Mucosa of stomach (tissue), 1 donor: Measurements from ENCODE around the gene HOXA5.

Source experiments
- H3K27me3 ChIP-seq: one replicate; pipeline ENCODE4 v1.7.0; 2013; ENCODE audit warnings: mild to moderate bottlenecking, low read length; ENCODE audit not compliant: control insufficient read depth, insufficient read depth
- H3K36me3 ChIP-seq: one replicate; pipeline ENCODE4 v1.7.0; 2013; ENCODE audit warnings: low read length; ENCODE audit not compliant: control insufficient read depth, insufficient read depth
- H3K4me1 ChIP-seq: one replicate; pipeline ENCODE4 v1.7.0; 2013; ENCODE audit warnings: mild to moderate bottlenecking, low read length; ENCODE audit not compliant: control insufficient read depth, insufficient read depth
- H3K4me3 ChIP-seq: one replicate; pipeline ENCODE4 v1.7.0; 2013; ENCODE audit warnings: low read length
- H3K9ac ChIP-seq: one replicate; pipeline ENCODE4 v1.7.0; 2013; ENCODE audit warnings: mild to moderate bottlenecking, low read length, moderate library complexity
- H3K9me3 ChIP-seq: one replicate; pipeline ENCODE4 v1.7.0; 2013; ENCODE audit warnings: mild to moderate bottlenecking, low read length, moderate library complexity; ENCODE audit not compliant: control insufficient read depth
- donor health status: Pancreatic carcinoma.

Gene HOXA5

DNA sequence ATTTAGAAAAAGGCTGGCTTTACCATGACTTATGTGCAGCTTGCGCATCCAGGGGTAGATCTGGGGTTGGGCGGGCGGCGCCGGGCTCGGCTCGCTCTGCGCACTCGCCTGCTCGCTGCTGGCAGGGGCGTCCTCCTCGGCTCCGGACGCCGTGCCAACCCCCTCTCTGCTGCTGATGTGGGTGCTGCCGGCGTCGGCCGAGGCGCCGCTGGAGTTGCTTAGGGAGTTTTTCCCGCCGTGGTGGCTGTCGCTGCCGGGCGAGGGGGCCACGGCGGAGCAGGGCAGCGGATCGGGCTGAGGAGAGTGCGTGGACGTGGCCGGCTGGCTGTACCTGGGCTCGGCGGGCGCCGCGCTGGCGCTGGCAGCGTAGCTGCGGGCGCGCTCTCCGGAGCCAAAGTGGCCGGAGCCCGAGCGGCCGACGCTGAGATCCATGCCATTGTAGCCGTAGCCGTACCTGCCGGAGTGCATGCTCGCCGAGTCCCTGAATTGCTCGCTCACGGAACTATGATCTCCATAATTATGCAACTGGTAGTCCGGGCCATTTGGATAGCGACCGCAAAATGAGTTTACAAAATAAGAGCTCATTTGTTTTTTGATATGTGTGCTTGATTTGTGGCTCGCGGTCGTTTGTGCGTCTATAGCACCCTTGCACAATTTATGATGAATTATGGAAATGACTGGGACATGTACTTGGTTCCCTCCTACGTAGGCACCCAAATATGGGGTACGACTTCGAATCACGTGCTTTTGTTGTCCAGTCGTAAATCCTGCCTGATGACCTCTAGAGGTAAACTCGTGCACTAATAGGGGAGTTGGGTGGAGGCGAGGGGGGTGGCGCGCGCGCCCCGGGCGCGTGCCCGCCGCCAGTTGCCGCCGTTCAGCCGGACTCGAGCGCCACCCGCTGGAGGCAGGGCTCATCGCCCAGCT lies at the start of gene HOXA5:
TSS of gene HOXA5 (minus strand) at position 659 of the 927 bp plus-strand sequence. CDS start at position 585, 74 bp downstream.
- Histone ChIP-seq H3K27me3 (peaks cover 49% of the 10 kb centered on the region), H3K9ac (peak within 1 kb of the TSS; percentile 83), H3K4me1 (peaks cover 17% of the 10 kb centered on the region)

DNA sequence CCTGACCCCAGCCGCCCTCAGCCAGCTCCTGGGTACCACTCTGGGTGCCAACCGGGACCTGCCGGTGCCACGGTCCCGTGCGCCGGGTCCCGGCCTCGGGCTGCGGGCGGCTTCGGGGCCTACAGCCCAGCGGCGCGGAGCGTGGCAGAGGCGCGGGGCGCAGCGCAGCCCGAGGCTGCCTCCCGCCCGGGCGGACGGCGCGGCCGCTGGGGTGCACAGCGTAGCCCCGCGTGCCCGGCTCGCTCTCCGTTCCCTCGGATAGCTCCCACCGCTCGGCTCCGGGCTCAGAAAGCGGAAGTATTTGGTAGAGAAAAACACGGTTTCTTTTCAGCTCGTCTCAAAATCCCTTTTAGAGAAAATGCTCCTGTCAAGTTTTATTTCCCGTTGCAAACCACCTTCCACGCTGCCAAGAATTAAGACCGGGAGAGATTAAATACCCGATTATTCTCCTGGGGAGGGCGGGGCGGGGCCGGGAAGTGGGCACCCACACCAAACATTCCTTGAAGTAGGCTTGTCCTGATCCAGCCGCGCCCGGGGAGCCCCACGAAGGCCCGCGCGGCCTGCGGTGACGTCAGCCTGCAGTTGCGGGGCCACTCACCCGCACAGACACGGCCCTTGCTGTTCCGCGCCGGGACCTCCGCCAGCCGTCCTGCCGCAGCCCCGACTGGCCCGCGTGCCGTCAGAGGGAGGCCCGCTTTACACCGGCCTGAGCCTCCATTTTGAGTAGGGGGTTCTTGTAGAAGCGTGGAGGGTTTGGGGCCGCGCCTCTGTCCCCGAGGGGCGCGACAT lies 49.3 kb upstream of the HOXA5 start:
- H3K4me3 ChIP-seq, result no peak overlapping the region
- H3K9ac ChIP-seq, result no peak overlapping the region
- H3K9me3 ChIP-seq, result no peaks in the 10 kb centered on the region
- H3K36me3 ChIP-seq, result no peaks in the 10 kb centered on the region
- peaks cover 23% of the 10 kb centered on the region for H3K4me1 ChIP-seq
- H3K27me3 ChIP-seq, result peaks cover 100% of the 10 kb centered on the region

More for the DNA sequence above, at the start of gene HOXA5:
- H3K9me3 ChIP-seq, result no peaks in the 10 kb centered on the region
- no peaks in the 10 kb centered on the region for H3K36me3 ChIP-seq
- H3K4me3 ChIP-seq, result peak within 1 kb of the TSS; percentile 78

DNA sequence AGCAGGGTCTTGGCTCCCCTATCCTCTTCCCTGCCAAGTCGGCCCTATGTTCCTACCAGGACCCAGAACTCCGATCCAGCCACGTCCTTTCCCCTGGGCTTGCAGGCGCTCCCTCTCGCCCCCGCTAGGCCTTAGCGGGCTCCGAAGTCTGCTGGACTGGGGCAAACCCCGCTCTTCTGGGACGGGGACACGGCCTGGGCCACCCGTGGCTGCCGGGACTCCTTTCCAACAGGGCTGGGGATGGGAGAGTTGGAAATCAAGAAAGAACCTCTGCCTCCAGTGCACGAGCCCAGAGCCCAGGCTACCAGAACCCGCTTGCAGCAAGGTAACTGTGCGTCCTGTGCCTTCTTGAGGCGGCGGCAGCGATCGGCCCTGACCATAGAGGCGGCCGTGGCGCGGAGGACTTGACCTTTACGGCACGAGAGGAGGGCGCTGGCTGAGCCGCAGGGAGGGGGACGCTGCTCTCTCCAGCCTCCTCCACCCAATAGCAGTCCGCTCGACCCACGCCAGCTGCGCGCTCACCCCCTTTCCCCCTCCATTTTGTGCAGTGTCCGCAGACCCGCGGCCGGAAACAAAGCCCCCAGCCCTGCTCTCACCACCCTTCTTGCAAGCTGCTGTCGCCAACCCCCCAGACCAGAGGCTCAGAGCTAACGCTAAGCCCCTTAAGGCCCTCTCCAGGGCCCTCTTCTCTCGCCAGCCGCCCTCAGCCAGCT lies 48.5 kb upstream of the HOXA5 start:
- no peaks in the 10 kb centered on the region for H3K9me3 ChIP-seq
- H3K9ac ChIP-seq, result no peak overlapping the region
- no peak overlapping the region for H3K4me3 ChIP-seq
- H3K36me3 ChIP-seq, result no peaks in the 10 kb centered on the region
- peaks cover 26% of the 10 kb centered on the region for H3K4me1 ChIP-seq
- peaks cover 100% of the 10 kb centered on the region for H3K27me3 ChIP-seq

DNA sequence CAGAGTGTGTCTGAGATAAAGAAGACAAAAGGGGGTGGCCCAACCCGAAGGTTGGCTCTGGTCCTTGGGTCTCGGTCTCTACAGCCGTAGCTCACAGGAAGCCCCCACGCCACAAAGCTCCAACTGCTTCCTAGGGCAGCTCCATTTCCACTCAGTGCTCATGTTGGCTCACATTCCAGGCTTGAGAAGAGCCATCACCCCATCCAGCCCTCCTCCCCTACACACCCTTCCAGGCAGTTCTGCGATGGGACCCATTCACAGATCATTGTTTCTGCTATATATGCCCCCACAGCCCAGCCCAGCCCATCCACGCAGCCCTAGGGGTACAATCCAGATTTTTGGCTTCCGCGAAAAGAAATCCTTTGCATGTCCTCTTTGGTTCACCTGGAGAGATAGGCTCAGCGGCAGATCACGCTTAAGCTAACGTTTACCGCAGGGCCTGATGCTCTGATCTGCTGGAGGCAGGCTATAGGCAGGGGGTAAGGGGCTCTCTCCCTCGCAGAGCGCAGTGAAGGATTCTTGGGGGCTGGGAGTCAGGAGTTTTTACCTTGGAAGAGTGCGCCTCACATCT lies 47.8 kb upstream of the HOXA5 start:
- Histone ChIP-seq H3K4me3 (no peak overlapping the region), H3K9me3 (no peaks in the 10 kb centered on the region), H3K4me1 (peaks cover 26% of the 10 kb centered on the region), H3K27me3 (peaks cover 99% of the 10 kb centered on the region), H3K36me3 (no peaks in the 10 kb centered on the region), H3K9ac (no peak overlapping the region)

DNA sequence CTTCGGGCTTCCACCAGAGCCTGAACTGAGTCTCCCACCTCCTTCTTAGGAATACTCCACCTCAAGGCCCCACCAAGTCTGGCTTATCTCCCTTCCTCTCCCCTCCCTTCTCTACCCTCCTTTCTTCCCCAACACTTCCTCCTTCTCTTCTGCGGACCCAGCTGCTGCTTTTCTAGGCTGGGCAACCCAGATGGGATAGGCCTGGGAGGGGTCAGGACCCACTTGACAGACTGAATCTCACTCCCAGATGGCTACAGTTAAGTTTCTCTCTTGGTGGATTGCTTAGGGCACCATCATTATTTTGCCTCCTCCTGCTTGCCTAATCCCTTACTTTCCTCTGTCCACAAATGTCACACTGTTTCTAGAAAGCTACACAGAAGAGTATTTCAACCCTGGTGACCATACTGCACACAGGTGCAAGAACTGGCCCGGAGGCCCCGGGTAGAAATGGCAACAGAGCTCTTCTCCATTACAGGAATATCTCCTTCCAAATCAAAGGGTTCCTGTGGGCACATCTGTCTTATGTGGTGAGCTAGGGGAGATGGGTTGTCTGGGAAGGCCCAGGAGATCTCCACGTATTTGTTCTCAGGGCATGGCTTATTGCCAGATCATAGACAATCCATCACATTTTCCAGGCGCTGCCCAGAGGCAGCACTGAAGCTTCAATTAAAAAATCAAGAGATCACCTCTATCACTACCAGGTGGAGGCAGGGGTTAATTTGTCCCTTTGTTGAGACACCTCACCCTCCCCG lies 46.7 kb upstream of the HOXA5 start:
- peaks cover 26% of the 10 kb centered on the region for H3K4me1 ChIP-seq
- no peak overlapping the region for H3K4me3 ChIP-seq
- no peaks in the 10 kb centered on the region for H3K36me3 ChIP-seq
- H3K9me3 ChIP-seq, result no peaks in the 10 kb centered on the region
- H3K9ac ChIP-seq, result no peak overlapping the region
- peaks cover 99% of the 10 kb centered on the region for H3K27me3 ChIP-seq

DNA sequence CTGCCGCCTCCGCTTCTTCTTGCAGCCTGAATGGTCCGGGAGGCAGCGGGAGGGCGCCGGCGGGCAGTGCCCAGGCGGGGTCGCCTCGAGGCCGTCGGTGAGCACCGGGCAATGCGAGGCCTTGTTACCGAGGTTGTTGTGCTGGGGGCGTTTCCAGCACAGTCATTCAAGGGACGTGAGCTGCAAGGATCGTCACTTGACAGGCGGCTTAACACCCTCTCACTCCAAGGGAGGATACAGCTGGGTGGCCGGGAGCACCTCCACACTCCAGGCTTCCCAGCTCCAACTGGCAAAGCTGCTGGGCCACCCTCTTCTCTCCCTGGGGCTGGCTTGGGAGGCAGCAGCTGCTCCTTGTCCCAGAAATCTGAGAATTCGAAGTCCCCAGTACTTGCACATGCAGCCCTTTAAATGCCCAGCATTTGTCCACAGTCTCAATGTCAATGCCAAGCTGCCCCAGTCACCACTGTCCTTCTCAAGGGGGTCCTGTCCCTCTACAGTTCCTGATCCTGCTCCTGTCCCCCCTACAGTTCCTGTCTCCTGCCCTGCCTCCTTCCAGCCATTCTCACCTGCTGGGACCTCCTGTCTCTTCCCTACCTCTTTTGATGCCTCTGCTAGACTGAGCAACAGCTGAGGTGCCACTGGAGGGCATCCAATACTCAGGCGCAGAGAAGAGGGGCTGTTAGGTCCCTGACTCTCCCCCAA lies 46.0 kb upstream of the HOXA5 start:
- Histone ChIP-seq H3K4me1 (peaks cover 33% of the 10 kb centered on the region), H3K27me3 (peaks cover 99% of the 10 kb centered on the region)

DNA sequence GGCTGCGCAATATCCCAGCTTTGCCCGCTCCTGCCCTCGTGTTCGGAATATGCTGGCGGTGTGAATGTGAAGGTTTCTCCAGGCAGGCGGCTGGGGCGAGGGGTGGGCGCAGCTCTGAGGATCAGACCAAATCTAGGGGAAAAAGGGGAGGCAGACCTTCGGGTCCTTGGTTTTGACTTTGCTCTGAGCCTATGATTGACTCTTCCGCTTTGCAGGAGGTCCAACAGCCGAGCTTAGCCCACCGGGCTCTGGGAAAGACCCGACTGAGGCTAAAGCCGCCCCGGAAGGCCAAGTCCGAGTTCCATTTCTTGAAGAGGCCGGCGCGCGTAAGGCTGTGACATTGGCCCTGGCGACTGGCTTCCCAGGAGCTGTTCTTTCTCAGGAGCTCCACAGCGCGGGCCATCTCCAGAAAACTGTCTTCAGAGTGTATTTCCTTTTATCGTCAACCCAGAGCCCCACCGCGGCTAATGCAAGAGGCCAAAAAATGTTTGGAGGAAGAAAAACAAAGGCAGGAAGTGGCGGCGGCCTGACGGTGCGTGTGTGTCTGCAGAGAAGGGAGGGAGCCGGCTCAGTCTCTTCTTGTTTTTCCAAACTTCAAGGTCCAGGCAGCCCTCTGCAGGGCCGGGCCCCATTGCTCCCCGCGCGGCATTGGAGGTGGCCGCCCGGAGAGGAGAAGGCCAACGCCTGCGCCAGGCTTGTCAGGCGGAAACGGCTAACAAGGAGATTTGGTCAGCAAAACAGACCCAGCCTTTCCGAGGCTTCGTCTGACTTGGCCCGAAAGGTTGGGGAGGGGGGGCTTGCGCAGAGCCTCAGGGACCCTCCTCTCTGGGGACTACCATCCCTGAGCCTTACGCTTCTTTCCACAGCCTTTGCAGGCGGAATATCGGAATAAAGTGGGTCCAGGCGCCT lies 45.2 kb upstream of the HOXA5 start:
- H3K4me1 ChIP-seq, result peaks cover 40% of the 10 kb centered on the region
- H3K9ac ChIP-seq, result no peak overlapping the region
- no peaks in the 10 kb centered on the region for H3K9me3 ChIP-seq
- no peak overlapping the region for H3K4me3 ChIP-seq
- H3K36me3 ChIP-seq, result no peaks in the 10 kb centered on the region
- peaks cover 98% of the 10 kb centered on the region for H3K27me3 ChIP-seq

More for the DNA sequence above, 46.0 kb upstream of the HOXA5 start:
- Histone ChIP-seq H3K36me3 (no peaks in the 10 kb centered on the region), H3K9ac (no peak overlapping the region), H3K4me3 (no peak overlapping the region), H3K9me3 (no peaks in the 10 kb centered on the region)

DNA sequence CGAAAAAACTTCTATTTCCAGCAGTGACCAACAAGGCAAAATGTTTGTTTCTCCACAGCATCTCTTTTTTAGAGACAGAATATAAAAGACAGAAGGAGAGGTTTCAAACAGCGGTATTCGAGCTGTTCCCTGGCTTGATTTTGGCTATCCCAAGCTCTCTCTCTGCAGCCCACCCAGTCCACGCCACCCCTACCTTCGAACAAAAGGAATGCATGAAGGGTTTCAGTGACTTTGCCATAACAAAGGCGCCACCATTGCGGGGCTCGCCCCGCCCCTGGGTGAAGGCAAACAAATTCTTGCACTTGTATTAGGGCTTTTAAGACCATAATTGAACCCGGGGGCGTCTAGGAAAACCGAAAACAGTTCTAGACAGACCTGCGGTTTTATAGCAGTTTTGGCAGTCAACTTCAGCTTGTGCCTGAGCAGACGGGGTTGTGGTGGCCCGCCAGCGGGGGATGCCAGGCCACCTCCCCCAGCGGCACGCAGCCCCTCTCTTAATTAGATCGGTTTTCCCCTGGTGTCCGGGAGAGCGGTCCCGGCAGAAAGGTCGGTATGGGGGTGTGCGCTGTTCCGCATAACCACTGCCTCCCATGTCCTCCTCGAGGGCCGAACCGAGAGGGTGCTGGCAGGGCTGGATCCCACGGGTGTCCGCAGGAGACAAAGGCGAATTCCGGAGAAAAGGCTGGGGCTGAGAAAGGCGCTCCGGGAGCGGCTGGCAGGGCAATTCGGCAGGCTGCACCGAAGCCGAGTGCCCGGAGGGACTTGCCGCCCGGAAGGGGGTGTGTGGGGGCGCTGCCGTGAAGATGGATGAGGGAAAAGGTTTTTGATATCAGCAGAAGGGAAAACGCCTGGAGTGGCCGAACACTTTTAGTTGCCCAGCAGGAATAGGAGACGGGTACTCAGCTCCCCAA lies 44.2 kb upstream of the HOXA5 start:
- H3K4me3 ChIP-seq, result no peak overlapping the region
- H3K36me3 ChIP-seq, result no peaks in the 10 kb centered on the region
- H3K9me3 ChIP-seq, result no peaks in the 10 kb centered on the region
- H3K9ac ChIP-seq, result no peak overlapping the region
- peaks cover 40% of the 10 kb centered on the region for H3K4me1 ChIP-seq
- peaks cover 98% of the 10 kb centered on the region for H3K27me3 ChIP-seq

DNA sequence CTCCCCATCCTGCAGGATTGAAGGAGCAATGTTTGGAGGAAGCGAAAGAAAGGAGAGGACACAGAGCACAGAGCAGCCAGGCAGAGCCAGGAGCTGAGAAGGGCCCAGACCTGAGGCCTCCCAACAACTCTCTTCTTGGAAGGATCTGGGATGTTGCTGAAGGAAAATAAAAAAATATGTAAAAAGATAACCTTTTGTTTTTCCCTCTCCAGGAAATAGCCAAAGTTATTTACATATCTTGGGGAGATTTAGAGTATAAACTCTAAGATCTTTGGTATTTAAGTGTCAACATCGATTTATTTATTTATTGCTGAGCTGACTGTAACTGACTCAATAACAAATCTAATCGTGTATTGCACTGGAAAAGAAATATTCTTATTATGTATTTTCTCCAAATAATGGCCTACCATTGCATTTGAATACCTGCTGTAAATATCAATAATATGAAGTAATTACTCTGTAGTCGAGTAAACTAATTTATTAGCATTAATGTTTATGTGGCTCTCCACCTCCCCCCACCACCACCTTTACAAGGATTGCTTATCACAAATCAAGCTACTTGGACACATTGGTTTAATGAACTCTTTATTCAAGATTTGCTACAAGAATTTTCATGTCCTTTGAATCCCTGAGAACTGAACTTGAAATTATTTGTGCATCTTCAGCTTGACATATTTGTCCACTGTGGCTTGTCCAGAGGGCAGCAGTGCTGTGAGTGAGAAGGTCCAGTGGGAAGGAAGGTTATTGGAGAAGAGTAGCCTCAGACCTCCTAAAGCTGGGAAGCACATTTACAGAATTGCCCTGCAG lies 43.4 kb upstream of the HOXA5 start:
- Histone ChIP-seq H3K4me3 (no peak overlapping the region), H3K4me1 (peaks cover 35% of the 10 kb centered on the region), H3K9ac (no peak overlapping the region), H3K36me3 (no peaks in the 10 kb centered on the region), H3K27me3 (peaks cover 98% of the 10 kb centered on the region), H3K9me3 (no peaks in the 10 kb centered on the region)
